Fibroblast of skin of back (primary cell): ENCODE results near the gene QDPR. TPM values are rescaled to one million over a fixed set of nuclear protein-coding genes. Genes with fewer than 3 reads are reported as not detected.
"Not testable (repeated sequence)": the region's sequence is repeated elsewhere in the genome, so short reads cannot be mapped to it uniquely, and the experiment has no call there.

ENCODE experiments used
- DNase-seq: peaks from one replicate; pipeline ENCODE4 v3.0.0-alpha.2; 2013
- polyA plus RNA-seq, 2 experiments: library from polyadenylated mRNA; unstranded; fragments of 120-200 nt; gene quantifications; one replicate each; pipeline ENCODE4 v1.2.1, GENCODE V29; 2013; ENCODE audit not compliant: insufficient read length in 2 of 2

Gene QDPR
- polyA plus RNA-seq (2013, experiment 1 of 2; ENCODE audit: insufficient read length) = 30.5 TPM
- 23.1 TPM for polyA plus RNA-seq (2013, experiment 2 of 2; ENCODE audit: insufficient read length)

GRCh38 chr4:17511950-17512795, at the start of gene QDPR:
Gene QDPR (minus strand): TSS chr4:17512090. CDS start chr4:17512054, 36 bp downstream.
- DNase-seq = peak; percentile 78

DNA sequence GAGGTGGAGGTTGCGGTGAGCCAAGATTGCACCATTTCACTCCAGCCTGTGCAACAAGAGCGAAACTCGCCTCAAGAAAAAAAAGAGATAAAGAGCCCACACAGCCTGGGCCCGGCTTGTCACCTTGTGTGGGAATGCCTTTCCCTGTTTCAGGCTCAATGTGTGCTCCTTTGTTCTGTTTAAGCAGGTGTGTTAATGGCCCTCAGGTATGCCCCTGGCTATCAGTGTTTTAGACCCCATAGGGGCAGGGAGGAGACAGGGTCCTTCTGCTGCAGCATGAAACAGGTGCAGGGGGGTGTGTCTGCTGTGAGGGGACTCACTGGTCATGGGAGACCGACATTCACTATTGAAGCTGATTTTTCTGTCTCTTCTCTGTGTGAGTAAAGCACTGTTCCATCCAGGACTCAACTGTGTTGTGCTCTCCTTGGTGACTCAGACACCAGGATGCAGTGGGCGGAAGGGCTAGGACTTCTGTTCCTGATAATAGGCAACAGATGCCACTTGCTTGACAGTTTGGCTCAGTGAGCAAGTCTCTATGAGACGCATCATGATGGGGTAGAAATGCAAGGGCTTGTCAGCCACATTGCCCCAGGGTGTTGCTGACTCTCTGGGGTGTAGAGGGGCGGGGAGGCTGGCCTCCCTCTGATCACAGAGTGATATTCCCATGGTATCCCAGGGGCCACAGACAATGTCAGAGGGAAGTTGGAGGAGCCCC, 49.5 kb upstream of the QDPR start:
- peak; percentile 54 for DNase-seq

DNA sequence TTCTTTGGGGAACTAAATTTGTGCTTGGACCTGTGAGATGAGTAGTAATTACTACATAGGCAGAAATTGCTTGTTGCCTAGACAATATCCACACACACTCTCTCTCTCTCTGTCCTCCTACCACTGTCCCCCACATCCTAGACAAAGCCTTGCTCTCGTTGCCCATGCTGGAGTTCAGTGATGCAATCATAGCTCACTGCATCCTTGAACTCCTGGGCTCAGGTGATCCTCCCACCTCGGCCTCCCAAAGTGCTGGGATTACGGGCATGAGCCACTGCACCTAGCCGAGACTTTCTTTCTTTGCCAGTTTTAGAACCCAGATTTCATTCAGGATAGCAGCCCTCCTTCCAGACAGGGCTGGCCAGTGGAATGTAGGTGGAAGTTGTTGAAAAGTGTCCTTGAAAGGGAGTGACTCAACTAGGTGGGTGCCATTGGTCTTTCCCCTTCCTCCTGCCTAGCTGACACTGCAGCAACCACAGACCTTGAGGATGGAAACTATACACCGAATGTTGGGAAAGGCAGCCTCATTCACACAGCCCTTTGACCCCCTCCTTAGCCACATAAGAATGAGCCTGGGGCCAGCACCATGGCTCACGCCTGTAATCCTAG, 48.3 kb upstream of the QDPR start:
- no peak for DNase-seq

GRCh38 chr4:17559709-17560048, 47.8 kb upstream of the QDPR start:
- no peak for DNase-seq

GRCh38 chr4:17558941-17559708, 47.2 kb upstream of the QDPR start:
- no peak for DNase-seq

- no peak for DNase-seq
These were observed 46.0 kb upstream of the QDPR start for GRCh38 chr4:17557880-17558279.

GRCh38 chr4:17556498-17556897, 44.6 kb upstream of the QDPR start:
- DNase-seq = no peak

DNA sequence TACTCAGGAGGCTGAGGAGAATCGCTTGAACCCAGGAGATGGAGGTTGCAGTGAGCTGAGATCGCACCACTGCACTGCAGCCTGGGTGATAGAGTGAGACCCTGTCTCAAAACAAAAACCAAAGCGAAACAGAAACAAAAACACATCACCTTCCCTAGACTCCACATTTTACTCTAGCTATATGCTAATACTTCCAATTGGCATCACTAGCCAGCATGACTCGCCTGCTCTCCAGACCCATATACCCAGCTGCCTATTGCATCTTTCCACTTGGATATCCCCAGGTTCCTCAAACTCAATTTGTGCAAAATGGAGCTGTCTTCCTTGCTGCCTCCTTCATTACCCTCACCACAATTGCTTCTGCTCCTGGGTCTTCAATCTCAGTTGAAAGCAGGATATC, 42.7 kb upstream of the QDPR start:
- DNase-seq = no peak

GRCh38 chr4:17552427-17552826, 40.5 kb upstream of the QDPR start:
- no peak for DNase-seq

GRCh38 chr4:17550549-17550948, 38.7 kb upstream of the QDPR start:
- no peak for DNase-seq

DNA sequence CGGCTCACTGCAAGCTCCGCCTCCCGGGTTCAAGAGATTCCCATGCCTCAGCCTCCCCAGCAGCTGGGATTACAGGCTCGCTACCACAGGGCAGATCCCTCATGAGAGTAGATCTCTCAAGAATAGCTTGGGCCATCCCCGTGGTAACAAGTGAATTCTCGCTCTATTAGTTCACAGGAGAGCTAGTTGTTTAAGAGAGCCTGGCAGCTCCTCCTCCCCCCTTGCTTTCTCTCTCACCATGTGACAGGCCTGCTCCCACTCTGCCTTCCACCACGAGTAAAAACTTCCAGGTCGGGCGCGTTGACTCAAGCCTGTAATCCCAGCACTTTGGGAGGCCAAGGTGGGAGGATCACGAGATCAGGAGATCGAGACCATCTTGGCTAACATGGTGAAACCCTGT, 34.8 kb upstream of the QDPR start:
- no peak for DNase-seq

DNA sequence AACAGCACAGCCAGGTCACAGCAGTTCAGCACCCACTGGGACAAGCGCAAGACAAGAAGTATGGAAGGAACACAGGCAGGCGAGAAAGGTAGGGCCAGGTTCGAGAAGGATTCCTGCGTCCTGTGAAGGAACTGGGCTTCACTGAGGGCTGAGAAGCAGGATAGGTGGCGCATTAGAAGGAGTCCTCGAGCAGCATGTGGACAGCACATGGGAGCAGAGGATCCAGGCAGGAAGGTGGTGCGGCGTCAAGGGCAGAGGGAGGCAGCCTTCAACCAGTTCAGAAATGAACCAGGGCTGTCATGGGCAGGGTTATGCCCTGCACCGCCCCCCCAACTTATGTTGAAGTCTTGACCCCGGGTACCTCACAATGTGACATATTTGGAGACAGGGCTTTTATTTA, 34.3 kb upstream of the QDPR start:
- no peak for DNase-seq

DNA sequence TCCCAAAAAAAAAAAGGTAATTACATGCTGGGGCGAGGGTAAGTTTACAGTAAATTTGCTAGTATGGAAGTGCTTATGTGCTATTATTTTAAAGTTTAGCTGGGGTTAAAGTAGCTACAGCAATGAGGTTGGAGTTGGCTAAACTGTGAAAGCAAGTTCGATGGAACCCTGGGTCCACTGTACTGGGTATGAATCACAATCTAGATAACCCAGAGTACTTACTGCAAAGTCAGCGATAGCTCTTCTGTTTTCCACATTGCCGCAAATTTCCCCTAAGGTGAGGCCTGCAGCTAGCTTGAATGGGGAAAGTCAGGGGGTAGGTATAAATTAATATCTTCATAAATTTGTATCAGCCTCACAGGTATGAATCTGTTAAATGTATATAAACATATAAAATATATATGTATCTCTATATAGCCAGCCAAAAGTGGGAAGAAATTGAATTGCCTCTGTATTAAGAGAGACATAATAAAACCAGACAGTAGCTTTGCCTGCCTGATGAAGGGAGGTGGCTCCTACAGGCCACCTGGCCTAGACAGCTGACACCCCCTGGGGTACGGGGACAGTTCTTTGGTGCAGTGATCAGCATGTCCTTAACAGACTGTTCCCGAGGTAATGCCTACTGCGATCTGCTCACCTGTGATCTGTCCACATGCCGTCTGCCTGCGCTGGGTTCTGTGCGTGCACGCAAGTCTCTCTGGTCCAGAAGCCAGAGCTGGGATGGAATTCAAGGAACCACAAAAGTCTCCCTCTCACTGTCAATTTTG, 33.7 kb upstream of the QDPR start:
- no peak for DNase-seq

- DNase-seq = no peak
These were observed 32.9 kb upstream of the QDPR start for GRCh38 chr4:17544831-17545234.

- DNase-seq = no peak
These were observed 32.3 kb upstream of the QDPR start for GRCh38 chr4:17544205-17544604.

DNA sequence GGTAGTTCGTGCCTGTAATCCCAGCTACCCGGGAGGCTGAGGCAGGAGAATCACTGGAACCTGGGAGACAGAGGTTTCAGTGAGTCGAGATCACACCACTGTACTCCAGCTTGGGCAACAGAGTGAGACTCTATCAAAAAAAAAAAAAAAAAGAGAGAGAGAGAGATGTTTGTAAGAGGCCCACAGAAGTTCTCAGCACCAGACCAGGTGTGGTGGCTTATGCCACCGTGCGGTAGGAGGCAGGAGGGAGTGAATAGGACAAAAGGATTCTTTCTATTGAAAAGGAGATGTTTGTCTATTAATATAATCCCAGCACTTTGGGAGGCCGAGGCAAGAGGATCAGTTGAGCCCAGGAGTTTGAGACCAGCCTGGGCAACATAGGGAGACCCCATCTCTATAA, 25.2 kb upstream of the QDPR start:
- DNase-seq = not testable (repeated sequence)

GRCh38 chr4:17535906-17536305, 24.0 kb upstream of the QDPR start:
- no peak for DNase-seq

DNA sequence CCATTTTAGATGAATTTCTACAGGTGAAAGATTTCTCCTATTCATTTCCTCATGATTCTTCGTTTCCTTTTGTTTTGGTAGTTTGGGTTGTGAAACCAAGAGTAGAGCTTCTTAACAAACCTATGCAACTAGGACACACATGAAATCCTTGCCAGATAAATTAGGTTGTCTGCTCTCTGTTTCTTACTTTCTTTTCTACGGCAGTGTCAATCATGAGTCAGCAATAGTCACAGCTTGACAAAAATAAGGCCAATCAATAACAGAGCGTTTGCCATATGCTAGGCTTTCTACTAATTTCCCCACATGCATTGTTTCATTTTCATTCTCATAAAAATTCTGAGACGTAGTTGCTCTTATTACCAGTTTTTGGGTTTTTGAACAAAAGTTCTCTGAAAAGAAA, 23.4 kb upstream of the QDPR start:
- DNase-seq = no peak

DNA sequence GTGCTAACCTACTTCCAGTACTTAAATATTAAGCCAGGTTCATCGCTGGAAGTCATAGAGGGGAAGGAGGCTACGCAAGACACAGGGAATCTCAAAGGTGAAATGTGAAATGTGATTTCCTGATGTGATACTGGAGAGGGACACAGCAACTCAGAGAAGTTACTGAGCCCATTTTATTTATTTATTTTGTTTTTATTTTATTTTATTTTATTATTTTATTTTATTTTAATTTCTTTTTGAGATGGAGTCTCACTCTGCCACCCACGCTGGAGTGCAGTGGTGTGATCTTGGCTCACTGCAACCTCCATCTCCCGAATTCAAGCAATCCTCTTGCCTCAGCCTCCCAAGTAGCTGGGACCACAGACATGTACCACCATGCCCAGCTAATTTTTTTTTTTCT, 22.8 kb upstream of the QDPR start:
- DNase-seq = no peak

- DNase-seq = no peak
These were observed 19.8 kb upstream of the QDPR start for GRCh38 chr4:17531538-17532285.

DNA sequence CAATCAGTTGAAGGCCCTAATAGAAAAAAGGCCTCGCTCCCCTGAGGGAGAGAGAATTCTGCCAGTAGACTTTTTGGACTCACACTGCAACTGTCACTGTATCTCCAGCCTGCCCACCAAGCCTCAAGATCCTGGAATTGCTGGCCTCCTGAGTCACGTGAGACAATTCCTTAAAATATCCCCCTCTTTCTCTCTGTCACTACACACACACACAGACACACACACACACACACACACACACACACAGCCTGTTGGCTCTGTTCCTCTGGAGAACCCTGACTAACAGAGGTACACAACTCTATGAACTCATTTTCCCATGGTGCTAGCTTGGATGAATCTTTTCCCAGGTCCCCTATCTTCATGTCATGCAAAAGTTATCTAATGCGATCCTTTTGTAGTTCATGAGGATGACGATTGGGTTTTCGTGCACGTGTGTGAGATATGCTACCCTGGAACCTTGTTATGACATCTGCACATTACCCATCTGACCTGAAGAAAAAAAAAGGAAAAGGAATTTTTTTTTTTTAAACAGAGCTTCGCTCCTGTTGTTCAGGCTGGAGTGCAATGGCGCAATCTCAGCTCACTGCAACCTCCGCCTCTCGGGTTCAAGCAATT, 16.8 kb upstream of the QDPR start:
- DNase-seq = no peak
